DOHH2 (cell line): ENCODE data around the gene FN3KRP.

Experiments used
- CTCF ChIP-seq: fragments of 200-600 bp; sonication (generic); IDR thresholded peaks from one replicate; pipeline ENCODE4 v1.5.1; 2014; ENCODE audit warnings: antibody characterized with exemption, mild to moderate bottlenecking, low read depth, low read length; ENCODE audit not compliant: poor library complexity, severe bottlenecking
- EZH2phosphoT487 ChIP-seq: fragments of 200-600 bp; sonication (generic); IDR thresholded peaks from 2 replicates; pipeline ENCODE4 v1.6.1; 2017; ENCODE audit warnings: borderline replicate concordance, mild to moderate bottlenecking, antibody characterized with exemption, low read length, moderate library complexity, mixed read lengths

- no peak for TF ChIP-seq CTCF
- no peak for TF ChIP-seq EZH2phosphoT487
These were observed 19.3 kb upstream of the FN3KRP start for GRCh38 chr17:82696916-82697807.
